A673 (cell line): ENCODE data around the gene CDKN2C. TPM values are rescaled to one million over a fixed set of nuclear protein-coding genes. Genes with fewer than 3 reads are reported as not detected.
A peak's percentile ranks its signal among the peaks of the same experiment; 100 is the strongest.

Experiments
- BruUV-seq: library from RNA; stranded (reverse); fragments of 400-500 nt; replicated peaks from 2 replicates; lab custom pipeline; 2021; lab: Mats Ljungman, UMichigan
- CTCF ChIA-PET: fragments of 300-600 bp; sonication (Branson Sonifier 250); formaldehyde crosslinking; loops from one replicate; lab custom pipeline; 2022; ENCODE audit warnings: antibody characterized with exemption; lab: Charles Lee
- POLR2A ChIA-PET: fragments of 300-600 bp; sonication (Branson Sonifier 250); formaldehyde crosslinking; loops from one replicate; lab custom pipeline; 2022; ENCODE audit warnings: antibody characterized with exemption; ENCODE audit not compliant: low non-redundant PET; lab: Charles Lee
- DNase-seq: peaks from one replicate; pipeline ENCODE4 v3.0.0-alpha.2; 2015; ENCODE audit warnings: low spot score
- H3K27ac ChIP-seq: fragments of 200-600 bp; sonication (generic); 2 replicates; pipeline ENCODE4 v1.5.1; 2016; ENCODE audit warnings: mixed run types, low read depth, mild to moderate bottlenecking, mixed read lengths, antibody characterized with exemption, low read length; ENCODE audit not compliant: poor library complexity, severe bottlenecking
- H3K27me3 ChIP-seq: fragments of 200-600 bp; sonication (generic); replicated peaks from 2 replicates; pipeline ENCODE4 v1.6.1; 2017; ENCODE audit warnings: mixed run types, low read depth, mild to moderate bottlenecking, mixed read lengths, antibody characterized with exemption, low read length; ENCODE audit not compliant: insufficient read depth, poor library complexity
- H3K36me3 ChIP-seq: fragments of 200-600 bp; sonication (generic); 2 replicates; pipeline ENCODE4 v1.6.1; 2016; ENCODE audit warnings: mixed run types, mild to moderate bottlenecking, mixed read lengths, antibody characterized with exemption, low read length; ENCODE audit not compliant: insufficient read depth, poor library complexity, severe bottlenecking
- H3K4me1 ChIP-seq: fragments of 200-600 bp; sonication (generic); 2 replicates; pipeline ENCODE4 v1.6.1; 2017; ENCODE audit warnings: mixed run types, mild to moderate bottlenecking, mixed read lengths, antibody characterized with exemption, low read length; ENCODE audit not compliant: insufficient read depth, poor library complexity, severe bottlenecking
- H3K4me3 ChIP-seq: fragments of 200-600 bp; sonication (generic); 2 replicates; pipeline ENCODE4 v1.5.1; 2016; ENCODE audit warnings: low read depth, mixed run types, mild to moderate bottlenecking, mixed read lengths, low read length; ENCODE audit not compliant: poor library complexity, severe bottlenecking
- H3K9me3 ChIP-seq: fragments of 200-600 bp; sonication (generic); 2 replicates; pipeline ENCODE4 v1.6.1; 2016; ENCODE audit warnings: mixed run types, low read depth, mild to moderate bottlenecking, mixed read lengths, antibody characterized with exemption, low read length; ENCODE audit not compliant: poor library complexity, severe bottlenecking
- EZH2 ChIP-seq: fragments of 200-600 bp; sonication (generic); IDR thresholded peaks from 2 replicates; pipeline ENCODE4 v1.6.1; 2017; ENCODE audit warnings: borderline replicate concordance, low read depth, mild to moderate bottlenecking, mixed read lengths, antibody characterized with exemption, low read length; ENCODE audit not compliant: poor library complexity, severe bottlenecking
- intact Hi-C: fragments of 100-400 bp; cut with micrococcal nuclease; formaldehyde crosslinking; loops from one replicate; pipeline ENCODE4 v1.10.0; 2022; ENCODE audit not compliant: unreplicated experiment
- total RNA-seq: library from RNA; stranded (reverse); gene quantifications from 2 replicates; pipeline ENCODE4 v1.2.3, GENCODE V29; 2021
- TF ChIP-seq, protein P1 (sequence below): fragments of 300-800, 200-600 bp; sonication (generic); conservative IDR thresholded peaks from 2 replicates; pipeline ENCODE4 v1.5.1; 2017; ENCODE audit warnings: low read depth, mild to moderate bottlenecking, antibody characterized with exemption, low read length, moderate library complexity, mixed read lengths

The CDKN2C gene
- total RNA-seq, 1 experiment from 2014 or later: 53.5 TPM

DNA sequence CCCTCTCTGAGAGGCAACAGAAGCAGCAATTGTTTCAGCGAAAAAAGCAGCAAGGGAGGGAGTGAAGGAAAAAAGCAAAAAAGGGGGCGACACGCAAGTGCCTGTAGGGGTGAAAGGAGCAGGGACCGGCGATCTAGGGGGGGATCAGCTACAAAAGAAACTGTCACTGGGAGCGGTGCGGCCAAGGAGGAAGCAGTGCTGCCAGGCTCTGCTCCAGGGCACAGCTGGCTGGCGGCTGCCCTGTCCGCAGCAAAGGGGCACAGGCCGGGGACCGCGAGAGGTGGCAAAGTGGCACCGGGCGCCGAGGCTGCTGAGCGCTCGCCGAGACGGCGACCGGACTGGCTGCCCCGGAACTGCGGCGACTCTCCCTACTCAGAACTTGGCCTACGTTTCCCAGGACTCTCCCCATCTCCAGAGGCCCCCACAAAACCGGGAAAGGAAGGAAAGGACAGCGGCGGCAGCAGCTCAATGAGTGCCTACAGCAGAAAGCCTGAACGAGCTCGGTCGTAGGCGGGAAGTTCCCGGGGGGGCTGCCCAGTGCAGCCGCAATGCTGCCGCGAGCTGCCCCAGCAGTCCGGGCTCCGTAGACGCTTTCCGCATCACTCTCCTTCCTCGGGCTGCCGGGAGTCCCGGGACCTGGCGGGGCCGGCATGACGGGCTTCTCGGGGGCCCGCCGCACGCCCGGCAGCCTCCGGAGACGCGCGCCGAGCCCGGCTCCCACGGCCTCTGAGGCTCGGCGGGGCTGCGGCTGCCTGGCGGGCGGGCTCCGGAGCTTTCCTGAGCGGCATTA lies 1.0 kb upstream of the CDKN2C start:
- ChIA-PET CTCF (interaction anchor here (0.8 kb wide), 1 partner anchor 9 kb away, joined by 3 read pairs; the partner anchor contains the start of gene FAF1), POLR2A (no interaction called here)
- Histone ChIP-seq H3K36me3 (peaks cover 9% of the 10 kb centered on the region), H3K27ac (peak overlapping the region; percentile 97), H3K9me3 (no peaks in the 10 kb centered on the region), H3K4me3 (peak overlapping the region; percentile 92), H3K4me1 (peaks cover 25% of the 10 kb centered on the region), H3K27me3 (no peaks in the 10 kb centered on the region)
- TF ChIP-seq, protein P1, sequence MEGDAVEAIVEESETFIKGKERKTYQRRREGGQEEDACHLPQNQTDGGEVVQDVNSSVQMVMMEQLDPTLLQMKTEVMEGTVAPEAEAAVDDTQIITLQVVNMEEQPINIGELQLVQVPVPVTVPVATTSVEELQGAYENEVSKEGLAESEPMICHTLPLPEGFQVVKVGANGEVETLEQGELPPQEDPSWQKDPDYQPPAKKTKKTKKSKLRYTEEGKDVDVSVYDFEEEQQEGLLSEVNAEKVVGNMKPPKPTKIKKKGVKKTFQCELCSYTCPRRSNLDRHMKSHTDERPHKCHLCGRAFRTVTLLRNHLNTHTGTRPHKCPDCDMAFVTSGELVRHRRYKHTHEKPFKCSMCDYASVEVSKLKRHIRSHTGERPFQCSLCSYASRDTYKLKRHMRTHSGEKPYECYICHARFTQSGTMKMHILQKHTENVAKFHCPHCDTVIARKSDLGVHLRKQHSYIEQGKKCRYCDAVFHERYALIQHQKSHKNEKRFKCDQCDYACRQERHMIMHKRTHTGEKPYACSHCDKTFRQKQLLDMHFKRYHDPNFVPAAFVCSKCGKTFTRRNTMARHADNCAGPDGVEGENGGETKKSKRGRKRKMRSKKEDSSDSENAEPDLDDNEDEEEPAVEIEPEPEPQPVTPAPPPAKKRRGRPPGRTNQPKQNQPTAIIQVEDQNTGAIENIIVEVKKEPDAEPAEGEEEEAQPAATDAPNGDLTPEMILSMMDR: no peak
- TF ChIP-seq EZH2: no peak
- intact Hi-C loops: loop anchor here (5.0 kb wide), 1 partner anchor 97 kb away; no protein-coding TSS in a partner anchor
- BruUV-seq: TSS peak; percentile 21
- peak; percentile 53 for DNase-seq

DNA sequence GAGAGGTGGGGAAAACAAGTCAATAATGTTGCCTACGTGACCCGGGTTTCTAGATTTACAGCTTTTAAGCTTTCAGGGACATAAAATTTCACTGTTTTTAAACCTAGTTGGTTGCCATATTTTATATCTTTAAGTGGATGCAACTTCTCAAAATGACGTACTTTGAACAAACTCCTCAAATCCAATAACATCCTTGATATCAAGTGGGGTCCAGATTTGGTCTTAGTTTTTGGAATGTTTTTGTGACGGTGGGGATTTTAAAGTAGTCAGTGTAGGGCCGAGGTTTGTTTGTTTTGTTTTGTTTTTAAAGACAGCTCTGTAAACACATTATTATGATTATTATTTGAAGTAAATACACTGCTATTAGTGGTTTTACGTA lies 453 bp downstream of the CDKN2C start:
- BruUV-seq: TSS peak; percentile 65
- H3K36me3 ChIP-seq: peaks cover 19% of the 10 kb centered on the region
- H3K27me3 ChIP-seq: no peaks in the 10 kb centered on the region
- TF ChIP-seq, protein P1: no peak
- TF ChIP-seq EZH2: no peak
- H3K27ac ChIP-seq: peak overlapping the region; percentile 97
- ChIA-PET CTCF (no interaction called here), POLR2A (interaction anchor here (0.6 to 0.9 kb wide), 2 partner anchors 10 to 650 kb away, joined by 4 to 5 read pairs; partner anchors contain the start of gene FAF1)
- H3K9me3 ChIP-seq: no peaks in the 10 kb centered on the region
- H3K4me3 ChIP-seq: peak overlapping the region; percentile 92
- intact Hi-C loops: no loop called here
- no peak for DNase-seq
- peaks cover 38% of the 10 kb centered on the region for H3K4me1 ChIP-seq

- no TSS peak for BruUV-seq
- Histone ChIP-seq H3K36me3 (peaks cover 19% of the 10 kb centered on the region), H3K27ac (peak overlapping the region; percentile 97), H3K4me1 (peaks cover 44% of the 10 kb centered on the region), H3K27me3 (no peaks in the 10 kb centered on the region), H3K4me3 (peak overlapping the region; percentile 92), H3K9me3 (no peaks in the 10 kb centered on the region)
- CTCF ChIA-PET: interaction anchor here (0.8 kb wide), 1 partner anchor 11 kb away, joined by 3 read pairs; the partner anchor contains the start of gene FAF1
- intact Hi-C loops: no loop called here
- POLR2A ChIA-PET: no interaction called here
- no peak for TF ChIP-seq EZH2
- TF ChIP-seq, protein P1: no peak
- no peak for DNase-seq
Measured at GRCh38 chr1:50970931-50971582, 1.0 kb downstream of the CDKN2C start.
